Fibroblast of skin of right biceps (primary cell): Measurements from ENCODE around the gene PCBD2.

ENCODE experiments used
- DNase-seq: peaks from one replicate; pipeline ENCODE4 v3.0.0-alpha.2; 2013

The PCBD2 gene

GRCh38 chr5:135008556-135008955, 103.6 kb downstream of the PCBD2 start:
- DNase-seq = no peak

DNA sequence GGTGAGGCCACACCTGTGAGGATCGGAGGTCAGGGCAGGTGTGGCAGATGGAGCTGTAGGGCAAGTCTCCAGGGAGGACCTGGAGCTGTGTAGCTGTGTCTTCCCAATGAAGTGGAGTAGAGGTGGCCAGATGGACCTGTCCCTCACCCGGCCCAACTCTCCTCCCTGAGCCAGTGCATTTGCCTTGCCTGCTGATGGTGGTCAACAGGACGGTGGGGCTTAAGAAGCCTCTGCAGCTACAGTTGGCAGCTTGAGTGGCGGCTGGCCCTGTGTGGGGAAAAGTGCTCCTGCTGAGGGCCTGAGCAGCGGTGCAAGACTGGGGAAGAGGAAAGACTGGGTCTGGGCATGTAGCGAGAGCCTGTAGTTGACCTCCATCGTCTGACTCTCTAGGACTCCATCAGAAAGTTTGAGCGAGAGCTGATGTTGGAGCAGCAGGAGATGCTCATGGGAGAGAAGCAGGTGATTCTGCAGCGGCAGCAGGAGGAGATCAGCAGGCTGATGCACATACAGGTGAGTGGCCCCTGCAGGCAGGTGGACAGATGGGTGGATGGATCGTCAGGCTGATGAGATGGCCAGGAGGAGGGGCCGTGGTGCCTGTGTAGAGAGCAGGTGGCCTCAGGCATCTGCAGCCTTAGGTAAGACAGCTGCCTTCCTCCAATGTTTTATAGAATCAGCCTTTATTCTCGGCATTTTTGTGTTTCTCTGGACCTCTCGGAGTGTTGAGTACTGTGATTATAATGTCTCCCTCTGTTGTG, 104.2 kb downstream of the PCBD2 start:
- no peak for DNase-seq

DNA sequence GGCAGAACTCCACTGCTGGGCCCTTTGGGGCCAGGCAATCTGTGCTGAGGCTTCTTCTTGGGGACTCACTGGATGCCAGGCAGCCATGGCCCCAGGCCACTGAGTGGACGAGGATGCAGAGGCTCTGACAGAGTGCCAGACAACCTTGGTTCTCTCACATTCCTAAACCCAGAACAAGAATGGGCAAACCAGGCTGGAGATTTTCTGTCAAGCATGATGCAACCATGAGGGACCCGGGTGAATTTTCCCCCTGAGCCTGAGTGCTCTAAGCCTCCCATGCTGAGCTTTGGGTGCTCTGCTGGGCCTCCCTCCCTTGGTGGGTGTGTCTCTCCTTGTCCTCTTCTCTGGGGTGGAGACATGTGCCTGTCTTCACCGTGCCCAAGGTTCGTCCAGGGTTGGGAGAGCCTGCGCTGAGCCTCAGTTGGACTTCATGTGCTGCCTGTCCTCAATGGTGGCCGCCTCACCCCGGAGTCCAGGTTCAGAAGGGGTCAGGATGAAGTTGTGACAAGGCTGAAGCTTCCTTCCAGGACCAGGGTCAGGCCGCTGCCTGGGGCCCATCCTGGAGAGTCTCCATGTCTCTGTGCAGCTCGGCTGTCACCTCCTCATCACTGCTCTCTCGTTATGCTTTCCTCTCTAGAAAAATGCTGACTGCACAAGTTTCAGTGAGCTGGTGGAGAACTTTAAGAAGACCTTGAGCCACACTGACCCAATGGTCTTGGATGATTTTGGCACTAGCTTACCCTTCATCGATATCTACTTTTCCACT, 105.0 kb downstream of the PCBD2 start:
- no peak for DNase-seq

DNA sequence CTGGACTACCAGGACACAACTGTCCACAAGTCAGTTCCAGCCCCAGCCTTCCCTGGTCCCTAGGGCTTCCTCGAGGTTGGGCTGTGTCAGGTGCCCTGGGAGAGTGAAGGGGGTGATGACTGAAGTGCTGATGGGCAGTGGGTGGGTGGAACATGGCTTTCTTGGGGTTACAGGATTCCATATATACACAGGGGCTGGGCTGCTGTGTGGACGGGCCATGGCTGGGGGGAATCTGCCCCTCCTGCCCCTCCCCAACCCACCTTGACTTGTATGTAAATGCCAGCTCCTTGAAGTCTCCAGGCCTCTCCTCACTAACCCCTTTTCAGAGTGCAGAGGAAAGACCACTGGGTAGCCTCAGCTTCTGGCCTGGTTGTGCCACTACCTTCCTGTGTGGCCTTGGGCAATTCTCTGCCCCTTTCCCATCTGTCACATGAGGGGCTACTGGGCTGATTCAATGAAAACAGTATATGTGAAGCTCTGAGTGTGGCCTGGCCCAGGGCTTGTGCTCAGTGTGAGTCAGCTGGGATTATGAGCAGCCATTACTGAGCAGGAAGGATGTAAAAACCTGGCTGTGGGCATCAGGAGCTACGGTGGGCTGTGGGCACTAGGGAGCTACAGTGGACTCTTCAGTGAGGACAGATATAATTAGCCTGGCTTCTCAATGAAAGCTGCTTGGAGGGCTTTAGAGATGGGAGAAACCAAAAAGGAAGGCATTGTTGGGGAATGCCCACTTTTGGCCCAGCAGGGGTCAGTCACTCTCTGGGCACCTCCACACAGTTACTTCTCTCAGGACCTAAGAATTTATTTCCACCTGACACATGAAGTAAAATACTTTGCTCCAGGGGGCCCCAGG, 105.8 kb downstream of the PCBD2 start:
- DNase-seq = no peak

GRCh38 chr5:135011355-135012032, 106.6 kb downstream of the PCBD2 start:
- DNase-seq = no peak

- no peak for DNase-seq
Observed at GRCh38 chr5:135012033-135012588, 107.2 kb downstream of the PCBD2 start.
